HuH-7 (cell line): ENCODE results near the gene LTA.

Experiments used
- DNase-seq: peaks from one replicate; pipeline ENCODE4 v3.0.0; 2011; ENCODE audit warnings: low spot score

LTA gene

DNA sequence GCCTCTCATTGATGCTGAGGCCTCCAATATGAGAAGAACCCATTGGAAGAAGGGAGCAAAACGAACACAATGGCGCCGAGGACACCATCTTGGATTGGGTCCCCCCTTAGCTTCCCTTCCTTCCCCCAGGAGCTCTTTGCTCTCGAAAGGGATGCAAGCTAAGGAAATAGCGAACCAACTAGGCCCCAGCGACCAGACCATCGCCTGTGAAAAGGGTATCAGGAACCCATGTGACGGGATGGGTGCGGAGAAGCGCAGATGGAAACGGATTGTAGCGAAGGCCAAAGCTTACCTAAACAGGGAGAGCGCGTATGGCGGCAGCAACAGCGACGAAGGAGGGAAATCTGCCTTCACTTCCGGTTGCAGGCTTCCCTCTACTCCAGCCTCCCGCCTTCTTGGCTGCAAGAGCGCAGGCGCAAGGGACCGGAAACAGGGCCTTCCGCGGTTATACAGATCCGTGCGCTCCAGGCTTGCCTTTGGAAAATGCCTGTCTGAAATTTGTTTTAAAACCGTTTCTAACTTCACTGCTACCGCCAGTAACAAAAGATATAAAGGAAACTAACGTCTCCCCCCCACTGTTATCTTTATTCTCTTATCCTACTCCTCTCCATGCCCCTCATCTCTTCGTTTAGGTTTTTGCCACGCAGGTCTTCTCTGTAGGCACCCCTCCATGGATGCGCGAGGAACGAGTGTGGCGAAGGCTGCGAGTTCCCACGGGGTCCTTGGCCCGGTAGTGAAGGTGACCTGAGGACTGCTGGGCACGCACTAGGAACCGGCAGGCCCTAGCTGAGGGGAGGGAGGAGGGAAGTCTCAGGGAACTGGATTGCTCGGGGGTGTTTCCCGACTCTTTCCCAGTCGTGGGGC lies 30.2 kb upstream of the LTA start, which contains the start of gene DDX39B:
DDX39B (minus strand) TSS at position 346 of the 864 bp plus-strand sequence. CDS start 1,471 bp downstream, outside the sequence.
- peak; percentile 81 for DNase-seq

DNA sequence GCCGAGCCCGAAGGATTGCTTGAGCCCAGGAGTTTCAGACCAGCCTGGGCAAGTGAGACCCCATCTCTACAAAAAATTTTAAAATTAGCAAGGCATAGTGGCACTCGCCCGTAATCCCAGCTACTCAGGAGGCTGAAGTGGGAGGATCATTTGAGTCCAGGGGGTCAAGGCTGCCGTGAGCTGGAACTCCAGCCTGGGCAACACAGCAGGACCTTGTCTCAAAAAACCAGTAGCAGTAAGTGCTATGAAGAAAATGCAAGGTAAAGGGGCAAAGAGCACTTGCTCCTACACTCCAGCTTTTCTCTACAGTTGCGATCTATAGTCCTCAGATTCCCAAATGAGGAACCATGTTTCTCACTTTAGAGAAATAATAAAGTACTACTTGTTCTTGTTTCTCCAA lies 28.4 kb upstream of the LTA start:
- no peak for DNase-seq

DNA sequence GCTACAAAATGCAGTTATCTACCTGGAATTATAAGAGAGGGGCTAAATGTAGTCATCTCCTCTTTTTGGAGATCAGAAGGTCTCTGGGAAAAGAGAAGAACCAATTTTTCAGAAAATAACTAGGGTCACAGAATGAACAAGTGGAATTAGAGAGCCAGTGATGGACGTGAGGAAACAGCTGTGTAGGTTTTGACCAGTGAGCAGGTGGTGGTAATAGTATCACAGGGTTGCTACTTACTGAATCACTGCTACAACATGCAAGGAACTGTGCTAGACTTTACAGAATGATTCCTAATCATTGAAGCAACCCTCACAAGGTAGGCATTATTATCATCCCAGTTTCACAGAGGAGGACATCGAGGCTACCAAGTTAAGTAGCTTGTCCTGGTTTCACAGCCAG lies 27.4 kb upstream of the LTA start:
- DNase-seq = no peak

DNA sequence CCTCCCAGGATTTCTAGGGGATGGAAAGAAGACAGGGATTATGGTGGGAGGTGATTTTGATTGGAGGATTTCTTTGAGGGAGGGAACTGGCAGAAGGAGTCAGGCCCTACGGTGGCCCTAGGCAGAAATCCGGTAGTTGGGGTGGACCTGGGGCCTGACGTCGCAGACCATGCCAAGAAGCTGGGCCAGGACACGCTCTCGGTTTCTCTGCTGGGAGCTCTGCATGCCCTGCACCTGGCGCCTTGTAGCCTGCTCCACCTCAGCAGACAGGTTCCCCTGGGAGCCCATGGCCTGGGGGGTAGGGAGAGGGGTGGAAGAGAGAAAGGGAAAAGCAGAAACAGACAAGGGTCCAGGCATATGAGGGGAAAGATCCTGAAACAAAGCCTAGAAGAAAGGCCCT lies 26.8 kb upstream of the LTA start:
- DNase-seq = no peak

DNA sequence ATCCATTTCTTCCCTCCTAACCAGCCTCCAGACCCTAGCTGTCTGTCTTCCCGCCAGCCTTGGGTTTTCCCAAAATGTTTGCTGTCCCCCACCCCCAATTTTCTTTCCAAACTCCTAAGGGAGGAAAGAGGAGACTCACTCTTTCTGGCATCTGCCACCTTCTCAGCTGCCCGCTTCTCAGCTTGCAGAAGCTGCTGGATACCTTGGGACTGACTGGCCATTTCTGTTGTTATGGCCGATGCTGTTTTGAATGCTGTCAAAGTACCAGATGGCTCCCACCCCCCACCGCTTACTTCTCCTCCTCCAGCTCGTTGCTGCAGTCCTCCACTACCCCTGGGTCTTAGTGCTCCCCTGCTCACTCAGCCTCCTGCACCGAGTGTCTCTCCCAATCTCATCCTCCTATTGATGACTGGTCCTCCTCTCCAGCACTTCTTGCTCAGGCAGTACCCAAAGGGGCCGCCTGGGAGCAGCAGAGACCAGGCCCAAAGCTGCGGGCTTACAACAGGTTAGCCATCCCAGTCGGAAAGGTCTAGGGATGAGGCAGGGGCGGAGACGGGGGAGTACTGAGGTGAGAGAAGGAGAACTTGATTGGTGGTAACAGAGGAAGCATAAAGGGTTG lies 25.6 kb upstream of the LTA start, which contains the start of gene ATP6V1G2:
ATP6V1G2 (minus strand) TSS at position 270 of the 619 bp plus-strand sequence; CDS start at position 221, 49 bp downstream.
- DNase-seq = peak; percentile 75

DNA sequence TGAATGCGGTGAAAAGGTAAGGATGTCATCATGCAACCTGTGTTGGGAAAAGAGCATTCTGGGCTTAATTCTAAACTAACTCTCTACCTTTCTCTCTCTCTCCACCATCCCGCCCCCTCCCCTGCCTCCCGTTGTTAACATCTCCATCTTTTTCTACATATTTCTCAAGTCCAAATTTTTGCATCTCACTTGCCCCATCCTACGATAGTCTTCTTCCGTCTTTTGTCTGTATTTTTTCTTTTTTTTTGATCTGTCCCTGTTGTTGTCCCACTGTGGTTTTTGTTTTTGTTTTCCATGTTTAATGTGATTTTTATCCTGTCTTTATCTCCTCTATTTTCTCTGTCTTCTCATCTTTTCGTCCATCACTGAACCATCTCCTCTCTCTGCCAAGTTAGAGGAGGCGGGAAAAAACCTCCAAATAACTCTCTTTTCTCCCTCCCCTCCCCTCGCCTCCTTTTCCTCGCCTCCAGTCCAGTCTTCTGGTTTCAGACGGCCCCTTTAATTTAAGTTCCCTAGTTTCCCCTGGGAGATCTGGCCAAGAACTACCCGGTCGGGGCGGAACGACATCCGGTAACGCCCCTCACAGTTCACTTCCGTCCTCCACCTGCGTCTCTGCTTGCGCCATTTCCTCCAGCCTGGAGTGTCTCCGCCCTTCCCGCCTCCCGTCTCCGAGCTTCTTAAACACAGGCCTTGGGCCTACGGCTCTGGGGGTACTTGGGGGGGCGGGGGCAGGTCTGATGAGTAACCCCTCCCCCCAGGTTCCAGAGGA lies 24.9 kb upstream of the LTA start, which contains the start of gene NFKBIL1:
NFKBIL1 (plus strand) TSS at position 651 of the 769 bp plus-strand sequence; CDS start at position 738, 87 bp downstream.
- DNase-seq = peak; percentile 77

DNA sequence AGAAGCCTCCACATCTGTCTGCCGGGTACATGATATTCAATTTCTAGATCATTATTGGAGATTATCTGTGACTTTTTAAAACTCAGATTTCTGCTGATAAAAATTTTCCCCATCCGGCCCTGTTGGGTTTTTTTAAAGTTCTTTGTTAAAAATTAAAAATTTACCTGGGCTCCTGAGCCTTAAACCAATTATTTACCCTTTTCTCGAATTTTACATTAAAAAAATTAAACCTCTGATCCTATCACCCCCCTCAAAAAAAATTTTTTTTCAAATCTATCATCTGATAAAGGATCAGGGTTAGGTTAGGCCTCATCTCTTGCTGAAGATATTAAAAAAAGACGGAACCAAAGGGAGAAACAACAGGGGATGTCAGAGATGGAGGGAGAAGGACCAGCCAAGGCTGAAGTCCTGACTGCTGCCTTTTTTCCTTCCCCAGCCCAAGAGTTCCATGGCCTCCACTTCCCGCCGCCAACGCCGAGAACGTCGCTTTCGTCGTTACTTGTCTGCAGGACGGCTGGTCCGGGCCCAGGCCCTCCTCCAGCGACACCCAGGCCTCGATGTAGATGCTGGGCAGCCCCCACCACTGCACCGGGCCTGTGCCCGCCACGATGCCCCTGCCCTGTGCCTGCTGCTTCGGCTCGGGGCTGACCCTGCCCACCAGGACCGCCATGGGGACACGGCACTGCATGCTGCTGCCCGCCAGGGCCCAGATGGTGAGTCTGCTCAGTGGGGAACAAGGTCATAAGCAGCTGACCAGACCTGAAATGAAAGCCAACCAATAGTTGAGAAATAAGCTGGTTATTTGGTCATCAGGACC lies 24.2 kb upstream of the LTA start:
- no peak for DNase-seq

DNA sequence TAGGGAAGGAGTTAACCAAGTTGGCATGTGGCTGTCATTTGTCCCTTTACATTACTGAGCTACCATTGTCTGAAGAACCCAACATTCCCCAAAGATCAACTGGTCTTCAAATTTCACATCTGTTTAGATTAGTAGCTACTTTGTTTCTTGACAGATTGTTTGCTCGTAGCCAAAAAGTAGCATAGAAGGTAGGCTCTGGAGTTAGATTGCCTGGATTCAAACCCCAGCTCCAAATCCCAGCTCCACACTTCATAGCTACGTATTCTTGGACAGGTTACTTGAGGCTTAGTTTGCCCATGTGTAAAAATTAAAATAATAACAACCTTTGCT lies 23.6 kb upstream of the LTA start:
- DNase-seq = no peak

DNA sequence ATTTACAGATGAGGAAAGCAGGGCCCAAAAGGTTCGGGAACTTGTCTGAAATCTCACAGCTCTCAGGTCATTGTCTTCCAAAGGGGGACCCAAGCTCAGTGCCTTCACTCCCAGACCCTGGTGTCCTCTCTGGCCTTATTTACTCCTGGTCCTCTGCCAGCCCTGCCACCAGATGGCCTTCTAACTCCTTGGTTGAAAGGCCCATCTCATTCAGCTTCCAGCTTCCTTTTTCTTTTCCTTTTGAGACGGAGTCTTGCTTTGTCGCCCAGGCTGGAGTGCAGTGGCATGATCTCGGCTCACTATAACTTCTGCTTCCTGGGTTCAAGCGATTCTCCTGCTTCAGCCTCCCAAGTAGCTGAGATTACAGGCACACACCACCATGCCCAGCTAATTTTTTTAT lies 20.7 kb upstream of the LTA start:
- peak; percentile 42 for DNase-seq

DNA sequence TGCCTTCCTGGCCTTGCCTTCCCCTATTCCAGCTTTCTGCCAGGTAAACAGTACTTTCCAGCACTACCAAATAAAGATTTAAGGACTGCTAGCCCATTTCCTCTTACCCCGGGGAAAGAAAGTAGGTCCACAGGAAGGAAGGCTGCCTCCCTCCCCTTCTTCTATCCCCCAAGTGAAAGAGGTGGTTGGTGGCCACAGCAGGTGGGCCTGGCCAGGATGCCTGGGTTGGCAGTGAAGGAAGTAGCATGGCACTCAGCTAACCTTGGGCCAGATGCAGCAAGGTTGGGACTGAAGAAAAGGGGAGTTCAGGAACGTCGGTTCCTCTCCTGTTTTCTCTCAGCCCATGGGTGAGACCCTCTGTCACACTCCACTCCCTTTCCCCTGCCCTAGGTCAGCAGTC lies 15.8 kb upstream of the LTA start:
- DNase-seq = no peak

DNA sequence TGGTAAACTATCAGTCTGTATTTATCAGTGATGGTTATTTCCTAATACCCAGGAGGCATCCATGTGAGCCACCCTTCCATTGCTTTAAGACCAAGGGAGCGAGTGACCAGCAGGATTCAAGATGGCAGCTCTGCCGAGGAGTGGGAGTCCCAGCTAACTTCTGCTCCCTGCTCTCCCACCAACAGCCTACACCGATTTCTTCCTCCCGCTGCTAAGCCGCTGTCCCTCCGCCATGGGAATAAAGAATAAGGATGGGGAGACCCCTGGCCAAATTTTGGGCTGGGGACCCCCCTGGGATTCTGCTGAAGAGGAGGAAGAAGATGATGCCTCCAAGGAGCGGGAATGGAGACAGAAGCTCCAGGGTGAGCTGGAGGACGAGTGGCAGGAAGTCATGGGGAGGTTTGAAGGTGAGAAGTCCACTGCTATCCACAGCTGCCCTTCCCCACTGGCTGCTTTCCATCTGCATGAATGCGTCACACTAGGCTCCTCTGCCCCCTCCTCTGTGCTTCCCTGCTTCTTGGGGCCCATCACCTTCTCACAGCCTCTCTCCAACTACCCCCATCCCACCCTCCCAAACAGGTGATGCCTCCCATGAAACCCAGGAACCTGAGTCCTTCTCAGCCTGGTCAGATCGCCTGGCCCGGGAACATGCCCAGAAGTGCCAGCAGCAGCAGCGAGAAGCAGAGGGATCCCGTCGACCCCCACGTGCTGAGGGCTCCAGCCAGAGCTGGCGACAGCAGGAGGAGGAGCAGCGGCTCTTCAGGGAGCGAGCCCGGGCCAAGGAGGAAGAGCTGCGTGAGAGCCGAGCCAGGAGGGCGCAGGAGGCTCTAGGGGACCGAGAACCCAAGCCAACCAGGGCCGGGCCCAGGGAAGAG lies 14.4 kb upstream of the LTA start:
- no peak for DNase-seq

DNA sequence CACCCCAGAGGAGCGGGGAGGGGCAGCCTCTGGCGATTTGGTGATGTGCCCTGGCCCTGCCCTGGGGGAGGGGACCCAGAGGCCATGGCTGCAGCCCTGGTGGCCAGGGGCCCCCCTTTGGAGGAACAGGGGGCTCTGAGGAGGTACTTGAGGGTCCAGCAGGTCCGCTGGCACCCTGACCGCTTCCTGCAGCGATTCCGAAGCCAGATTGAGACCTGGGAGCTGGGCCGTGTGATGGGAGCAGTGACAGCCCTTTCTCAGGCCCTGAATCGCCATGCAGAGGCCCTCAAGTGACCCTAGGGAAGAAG lies 13.8 kb upstream of the LTA start:
- DNase-seq = no peak

DNA sequence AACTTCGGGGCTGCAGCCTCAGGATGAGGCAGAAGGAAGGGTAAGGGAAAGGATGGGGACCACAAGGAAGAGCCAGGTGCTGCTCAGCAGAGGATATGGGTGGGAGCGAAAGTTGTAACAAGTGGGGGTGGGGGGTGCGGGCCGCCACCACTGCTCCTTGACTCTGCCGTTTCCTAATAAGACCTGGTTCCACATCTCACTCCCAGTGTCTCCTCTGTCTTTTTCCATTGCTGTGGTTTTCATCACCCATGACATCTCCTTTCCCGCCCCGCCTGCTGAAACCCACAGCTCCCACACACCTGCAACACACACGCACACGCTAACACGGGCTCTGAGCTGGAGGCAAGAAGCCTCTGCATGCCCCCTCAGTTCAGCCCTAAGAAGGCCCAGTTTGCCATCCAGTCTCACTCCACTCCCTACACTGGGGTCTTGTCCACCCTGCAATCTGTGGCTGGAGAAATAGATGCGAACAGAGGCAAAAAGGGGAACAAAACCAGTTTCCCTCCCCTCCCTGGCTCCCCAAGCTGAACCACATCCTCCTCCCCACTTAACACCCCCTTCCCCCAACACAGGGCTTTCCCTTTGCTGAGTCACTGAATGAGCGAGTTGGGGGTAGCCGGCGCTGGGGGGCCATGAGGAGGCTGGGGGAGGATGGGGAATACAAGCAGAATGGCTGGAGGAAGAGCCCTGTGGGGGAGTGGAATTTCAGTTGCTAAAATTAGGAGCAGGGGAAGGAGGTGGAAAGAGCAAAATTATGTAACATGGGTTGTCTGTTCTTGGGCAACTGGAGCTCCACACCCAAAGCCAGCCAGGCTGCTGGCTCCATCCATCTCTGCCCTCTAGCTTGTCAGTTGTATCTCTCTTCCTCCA lies 13.2 kb upstream of the LTA start:
- no peak for DNase-seq

DNA sequence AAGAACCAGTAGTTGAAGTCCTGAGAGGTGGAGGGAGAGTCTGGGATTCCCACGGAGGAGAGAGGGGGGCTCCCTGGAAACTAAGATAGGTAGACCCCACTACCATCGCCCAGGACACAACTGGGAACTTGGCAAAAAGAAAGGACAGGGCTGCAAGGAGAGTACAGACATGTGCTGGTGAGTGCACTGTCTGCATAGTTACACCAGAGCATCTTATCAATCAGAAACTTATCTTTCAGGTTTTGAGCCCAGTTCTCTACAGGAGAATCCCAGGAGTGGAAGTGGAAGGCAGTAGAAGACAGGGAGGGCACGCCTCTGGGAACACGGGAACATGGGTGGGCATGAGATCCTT lies 12.5 kb upstream of the LTA start:
- no peak for DNase-seq

DNA sequence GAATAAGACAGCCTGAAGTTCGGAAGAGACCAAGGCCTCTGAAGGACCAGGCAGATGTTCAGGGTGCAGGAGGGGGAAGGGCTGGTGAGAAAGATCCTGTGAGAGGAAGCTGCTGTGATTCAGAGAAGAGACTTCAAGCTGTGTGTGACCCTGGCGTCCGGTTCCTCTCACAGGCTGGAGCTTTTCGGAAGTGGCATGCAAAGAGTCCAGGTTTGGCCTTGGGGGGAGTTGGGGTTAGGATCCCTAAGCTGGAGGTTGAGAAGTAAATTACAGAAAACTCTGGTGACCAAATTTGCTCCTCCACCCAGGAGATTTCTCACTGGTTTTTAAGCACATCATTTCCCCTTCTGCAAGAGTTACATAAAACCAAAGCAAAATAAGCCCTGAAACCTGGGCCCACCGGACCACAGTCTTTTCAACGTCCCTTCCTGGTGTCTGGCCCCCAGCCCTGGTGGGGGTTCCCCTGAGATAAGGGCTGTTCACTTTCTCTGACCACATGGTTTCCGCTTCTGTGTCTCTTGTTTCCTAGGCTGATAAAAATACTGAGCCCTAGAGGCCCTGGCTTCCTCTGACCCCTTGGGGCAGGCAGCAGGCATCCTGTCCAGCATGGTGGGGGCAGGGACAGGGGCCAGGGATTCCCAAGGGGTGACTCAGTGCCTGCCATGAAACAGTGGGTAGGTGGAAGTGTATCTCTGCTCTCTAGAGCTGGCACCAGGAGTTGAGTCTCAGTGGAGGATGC lies 12.0 kb upstream of the LTA start:
- DNase-seq = no peak

DNA sequence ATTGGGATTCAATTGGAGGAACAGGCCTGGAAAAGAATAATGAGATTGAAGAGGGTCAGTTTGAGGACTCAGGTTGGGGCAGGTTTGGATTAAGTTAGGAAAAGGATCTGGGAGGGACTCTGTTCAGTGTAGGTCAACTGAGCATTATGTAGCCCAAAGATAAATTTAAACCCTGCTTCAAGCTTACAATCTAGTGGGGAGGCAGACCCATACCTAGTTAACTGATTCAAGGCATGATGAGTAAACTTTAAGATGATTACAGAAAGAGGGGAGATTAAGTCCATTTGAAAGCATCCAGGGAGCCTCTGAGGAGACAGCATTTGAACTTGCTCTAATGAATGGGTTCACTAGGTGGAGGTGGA lies 11.4 kb upstream of the LTA start:
- DNase-seq = no peak

DNA sequence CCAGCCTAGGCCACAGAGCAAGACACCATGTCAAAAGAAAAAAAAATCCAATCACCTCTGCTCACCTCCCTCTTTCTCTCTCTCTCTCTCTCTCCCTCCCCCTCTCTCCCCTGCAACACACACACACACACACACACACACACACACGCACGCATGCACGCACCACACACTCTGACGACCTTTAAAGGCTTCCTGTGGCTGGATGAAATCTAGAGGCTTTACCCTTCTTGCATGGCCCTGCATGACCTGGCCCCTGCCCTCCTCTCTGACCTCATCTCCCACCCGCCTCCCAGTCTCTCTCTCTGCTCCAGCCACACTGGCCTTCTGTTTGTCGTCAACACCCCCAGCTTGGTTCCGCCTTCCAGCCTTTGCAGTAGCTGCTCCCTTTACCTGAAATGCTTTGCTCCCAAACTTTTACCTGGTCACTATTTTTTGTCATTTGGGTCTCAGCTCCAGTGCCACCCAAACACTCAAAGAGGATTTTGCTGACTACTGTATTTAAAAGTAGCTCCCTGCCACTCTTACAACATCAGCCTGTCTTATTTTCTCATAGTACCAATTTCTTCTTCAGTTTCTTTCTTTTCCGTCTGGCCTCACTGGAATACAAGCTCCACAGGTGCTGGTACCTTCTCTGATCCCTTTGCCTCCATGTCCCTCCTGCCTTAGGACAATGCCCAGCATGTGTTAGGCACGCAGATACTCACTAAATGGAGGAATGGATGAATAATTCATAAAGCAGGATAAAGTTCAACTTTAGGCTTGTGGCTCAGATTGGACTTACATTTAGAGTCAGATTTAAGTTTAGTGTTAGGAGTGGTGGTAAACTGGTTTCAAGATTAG lies 4.3 kb upstream of the LTA start:
- no peak for DNase-seq

DNA sequence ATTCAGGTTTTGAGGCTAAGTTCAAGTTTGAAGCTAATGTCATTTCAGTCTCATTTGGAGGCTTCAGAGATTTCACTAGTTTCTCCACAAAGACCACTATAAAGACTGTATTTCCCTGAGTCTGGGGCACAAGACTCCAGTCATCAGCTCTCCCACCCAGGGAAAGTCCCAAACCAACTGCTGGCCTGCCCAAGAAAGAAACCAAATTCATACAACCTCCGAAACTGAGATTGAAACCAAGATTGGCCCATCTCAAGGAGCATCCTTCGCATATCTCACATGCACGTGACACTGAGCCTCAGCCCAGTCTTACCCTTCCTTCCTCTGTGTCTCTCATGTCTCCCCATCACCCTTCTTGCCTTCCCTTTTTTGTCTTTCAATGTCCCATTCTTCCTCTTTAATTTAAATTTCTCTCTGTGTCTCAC lies 3.5 kb upstream of the LTA start:
- DNase-seq = no peak
